ENCODE measurements around the gene UBE2Z. TPM values are rescaled to one million over a fixed set of nuclear protein-coding genes. Genes with fewer than 3 reads are reported as not detected.
A peak's percentile ranks its signal among the peaks of the same experiment; 100 is the strongest.

UBE2Z gene
- 47.7 TPM for polyA plus RNA-seq (2012; ENCODE audit: insufficient read depth, insufficient read length, low read depth)

- 0 out of 2 replicates have a peak, but pooled peaks have one; percentile 9 for TF ChIP-seq CTCF (IDR thresholded peaks at IDR 0.05; ENCODE audit: low read depth, low read length)
- peak within 1 kb of the TSS; percentile 72 for H3K4me3 ChIP-seq (ENCODE audit: low read depth, low read length)
- no peaks in the 10 kb centered on the region for H3K27me3 ChIP-seq
- no peaks in the 10 kb centered on the region for H3K9me3 ChIP-seq
- H3K36me3 ChIP-seq: peaks cover 26% of the 10 kb centered on the region
- peak; percentile 94 for DNase-seq
- peaks cover 5% of the 10 kb centered on the region for H3K4me1 ChIP-seq
Measured at GRCh38 chr17:48908047-48908843, at the start of gene UBE2Z. TSS of gene UBE2Z (plus strand) at chr17:48908407. CDS start at chr17:48908504, 97 bp downstream.

GRCh38 chr17:48860034-48860433 is 48.2 kb upstream of the UBE2Z start:
- Histone ChIP-seq H3K4me1 (no peaks in the 10 kb centered on the region), H3K36me3 (no peaks in the 10 kb centered on the region), H3K9me3 (no peaks in the 10 kb centered on the region), H3K27me3 (no peaks in the 10 kb centered on the region), H3K4me3 (ENCODE audit: low read depth, low read length) (no peak overlapping the region)
- DNase-seq: no peak
- peak; percentile 31 for TF ChIP-seq CTCF (IDR thresholded peaks at IDR 0.05; ENCODE audit: low read depth, low read length)

GRCh38 chr17:48860456-48860855 is 47.8 kb upstream of the UBE2Z start:
- Histone ChIP-seq H3K27me3 (no peaks in the 10 kb centered on the region), H3K36me3 (no peaks in the 10 kb centered on the region), H3K9me3 (no peaks in the 10 kb centered on the region), H3K4me1 (no peaks in the 10 kb centered on the region), H3K4me3 (ENCODE audit: low read depth, low read length) (no peak overlapping the region)
- DNase-seq: no peak
- no peak for TF ChIP-seq CTCF (IDR thresholded peaks at IDR 0.05; ENCODE audit: low read depth, low read length)

- Histone ChIP-seq H3K27me3 (peaks cover 30% of the 10 kb centered on the region), H3K9me3 (no peaks in the 10 kb centered on the region), H3K36me3 (no peaks in the 10 kb centered on the region; the same call in 1 of the 2 replicates), H3K4me1 (no peaks in the 10 kb centered on the region), H3K4me3 (ENCODE audit: low read depth, low read length) (no peak overlapping the region)
- no peak for DNase-seq
- TF ChIP-seq CTCF (IDR thresholded peaks at IDR 0.05; ENCODE audit: low read depth, low read length): no peak
Measured at GRCh38 chr17:48868916-48869500, 39.2 kb upstream of the UBE2Z start.

GRCh38 chr17:48869821-48870318 is 38.3 kb upstream of the UBE2Z start:
- Histone ChIP-seq H3K9me3 (no peaks in the 10 kb centered on the region), H3K4me1 (no peaks in the 10 kb centered on the region), H3K36me3 (no peaks in the 10 kb centered on the region; the same call in 1 of the 2 replicates), H3K27me3 (peaks cover 30% of the 10 kb centered on the region), H3K4me3 (ENCODE audit: low read depth, low read length) (no peak overlapping the region)
- no peak for DNase-seq
- TF ChIP-seq CTCF (IDR thresholded peaks at IDR 0.05; ENCODE audit: low read depth, low read length): no peak

Measured in BE2C (cell line).